Measurements from ENCODE around the gene ERP29. TPM values are rescaled to one million over a fixed set of nuclear protein-coding genes. Genes with fewer than 3 reads are reported as not detected.

The ERP29 gene
- total RNA-seq, 1 donor: 77.4 TPM

DNA sequence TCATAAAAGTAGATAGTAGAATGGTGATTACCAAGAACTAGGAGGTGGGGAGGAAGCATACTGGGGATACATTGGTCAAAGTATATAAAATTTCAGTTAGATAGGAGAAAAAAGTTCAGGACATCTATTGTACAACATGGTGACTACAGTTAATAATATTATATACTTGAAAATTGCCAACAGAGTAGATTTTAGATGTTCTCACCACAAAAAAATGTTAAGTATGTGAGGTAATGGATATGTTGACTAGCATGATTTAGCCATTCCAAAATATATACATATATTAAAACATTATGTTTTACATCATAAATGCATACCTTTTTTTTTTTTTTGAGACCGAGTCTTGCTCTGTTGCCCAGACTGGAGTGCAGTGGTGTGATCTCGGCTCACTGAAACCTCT is 31.2 kb upstream of the ERP29 start:
- Histone ChIP-seq H3K4me1 (ENCODE audit: insufficient read depth, low read length) (no peaks in the 10 kb centered on the region), H3K9me3 (ENCODE audit: low read depth, low read length) (no peaks in the 10 kb centered on the region), H3K79me2 (ENCODE audit: insufficient read depth, low read length) (no peaks in the 10 kb centered on the region), H3K27ac (ENCODE audit: low read depth, low read length) (no peak overlapping the region), H3K36me3 (ENCODE audit: insufficient read depth, low read length) (no peaks in the 10 kb centered on the region), H4K20me1 (ENCODE audit: insufficient read depth, low read length) (no peaks in the 10 kb centered on the region), H3K27me3 (ENCODE audit: insufficient read depth, low read length) (no peaks in the 10 kb centered on the region), H2AFZ (ENCODE audit: low read length) (no peak overlapping the region), H3K4me2 (ENCODE audit: insufficient read depth, low read length) (no peak overlapping the region), H3K4me3 (ENCODE audit: insufficient read depth, low read length) (no peak overlapping the region)
- TF ChIP-seq CTCF (IDR thresholded peaks at IDR 0.05; ENCODE audit: extremely low read depth, low read depth, low read length): no peak
- DNase-seq (ENCODE audit: insufficient read length, low spot score, missing footprints): no peak

GRCh38 chr12:111984820-111985219 is 28.4 kb upstream of the ERP29 start:
- no peaks in the 10 kb centered on the region for H3K4me1 ChIP-seq (ENCODE audit: insufficient read depth, low read length)
- H3K27me3 ChIP-seq (ENCODE audit: insufficient read depth, low read length): no peaks in the 10 kb centered on the region
- H3K9me3 ChIP-seq (ENCODE audit: low read depth, low read length): no peaks in the 10 kb centered on the region
- no peaks in the 10 kb centered on the region for H3K79me2 ChIP-seq (ENCODE audit: insufficient read depth, low read length)
- H3K27ac ChIP-seq (ENCODE audit: low read depth, low read length): no peak overlapping the region
- TF ChIP-seq CTCF (IDR thresholded peaks at IDR 0.05; ENCODE audit: extremely low read depth, low read depth, low read length): no peak
- no peak overlapping the region for H3K4me2 ChIP-seq (ENCODE audit: insufficient read depth, low read length)
- no peak overlapping the region for H3K4me3 ChIP-seq (ENCODE audit: insufficient read depth, low read length)
- H2AFZ ChIP-seq (ENCODE audit: low read length): no peak overlapping the region
- no peaks in the 10 kb centered on the region for H4K20me1 ChIP-seq (ENCODE audit: insufficient read depth, low read length)
- no peak for DNase-seq (ENCODE audit: insufficient read length, low spot score, missing footprints)
- H3K36me3 ChIP-seq (ENCODE audit: insufficient read depth, low read length): no peaks in the 10 kb centered on the region

DNA sequence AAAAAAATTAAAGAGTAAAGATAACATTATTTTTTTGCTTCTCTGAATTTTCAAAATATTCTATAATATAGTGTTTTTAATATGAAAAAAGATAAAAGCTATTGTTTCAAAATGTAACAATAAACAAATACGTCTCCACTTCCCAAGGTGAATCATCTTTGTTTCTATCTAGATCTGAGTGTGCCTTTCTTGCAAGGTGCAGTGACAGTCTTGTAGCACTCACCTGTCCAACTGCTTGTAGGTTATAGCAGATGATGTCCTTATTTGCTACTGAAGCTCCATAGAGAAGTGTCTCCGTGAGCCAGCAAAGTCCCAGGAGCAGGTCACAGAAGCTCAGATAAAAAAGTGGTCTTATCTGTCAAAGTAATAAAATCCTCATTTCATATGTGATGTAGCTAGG is 21.7 kb upstream of the ERP29 start:
- no peak overlapping the region for H3K27ac ChIP-seq (ENCODE audit: low read depth, low read length)
- no peaks in the 10 kb centered on the region for H4K20me1 ChIP-seq (ENCODE audit: insufficient read depth, low read length)
- no peak overlapping the region for H3K4me3 ChIP-seq (ENCODE audit: insufficient read depth, low read length)
- no peaks in the 10 kb centered on the region for H3K36me3 ChIP-seq (ENCODE audit: insufficient read depth, low read length)
- H3K27me3 ChIP-seq (ENCODE audit: insufficient read depth, low read length): no peaks in the 10 kb centered on the region
- no peaks in the 10 kb centered on the region for H3K9me3 ChIP-seq (ENCODE audit: low read depth, low read length)
- no peak for TF ChIP-seq CTCF (IDR thresholded peaks at IDR 0.05; ENCODE audit: extremely low read depth, low read depth, low read length)
- DNase-seq (ENCODE audit: insufficient read length, low spot score, missing footprints): no peak
- no peaks in the 10 kb centered on the region for H3K4me1 ChIP-seq (ENCODE audit: insufficient read depth, low read length)
- no peak overlapping the region for H2AFZ ChIP-seq (ENCODE audit: low read length)
- H3K79me2 ChIP-seq (ENCODE audit: insufficient read depth, low read length): no peaks in the 10 kb centered on the region
- no peak overlapping the region for H3K4me2 ChIP-seq (ENCODE audit: insufficient read depth, low read length)

DNA sequence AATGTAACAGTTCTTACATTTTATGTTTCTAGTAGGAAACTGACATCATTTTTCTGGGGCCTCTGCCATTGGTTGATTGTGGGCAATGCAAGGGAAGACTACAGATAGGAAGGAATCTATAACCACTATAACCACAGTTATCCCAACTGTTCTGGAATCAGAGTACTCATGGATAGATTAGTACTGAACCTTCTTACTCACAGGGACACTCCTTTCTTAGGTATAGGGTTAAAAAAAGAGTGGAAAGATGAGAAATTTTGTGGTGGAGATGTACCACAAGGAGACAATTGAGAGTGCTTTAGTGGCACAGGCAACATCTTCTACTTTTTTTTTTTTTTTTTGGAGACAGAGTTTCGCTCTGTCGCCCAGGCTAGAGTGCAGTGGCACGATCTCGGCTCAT is 21.3 kb upstream of the ERP29 start:
- Histone ChIP-seq H3K36me3 (ENCODE audit: insufficient read depth, low read length) (no peaks in the 10 kb centered on the region), H3K79me2 (ENCODE audit: insufficient read depth, low read length) (no peaks in the 10 kb centered on the region), H3K4me1 (ENCODE audit: insufficient read depth, low read length) (no peaks in the 10 kb centered on the region), H3K27ac (ENCODE audit: low read depth, low read length) (no peak overlapping the region), H3K4me2 (ENCODE audit: insufficient read depth, low read length) (no peak overlapping the region), H3K9me3 (ENCODE audit: low read depth, low read length) (no peaks in the 10 kb centered on the region), H4K20me1 (ENCODE audit: insufficient read depth, low read length) (no peaks in the 10 kb centered on the region), H2AFZ (ENCODE audit: low read length) (no peak overlapping the region), H3K4me3 (ENCODE audit: insufficient read depth, low read length) (no peak overlapping the region), H3K27me3 (ENCODE audit: insufficient read depth, low read length) (no peaks in the 10 kb centered on the region)
- no peak for TF ChIP-seq CTCF (IDR thresholded peaks at IDR 0.05; ENCODE audit: extremely low read depth, low read depth, low read length)
- DNase-seq (ENCODE audit: insufficient read length, low spot score, missing footprints): no peak

Data from osteoblast (primary cell).